ENCODE data around the gene FRMD5.
"Not testable (repeated sequence)": the region's sequence is repeated elsewhere in the genome, so short reads cannot be mapped to it uniquely, and the experiment has no call there.

FRMD5 gene

DNA sequence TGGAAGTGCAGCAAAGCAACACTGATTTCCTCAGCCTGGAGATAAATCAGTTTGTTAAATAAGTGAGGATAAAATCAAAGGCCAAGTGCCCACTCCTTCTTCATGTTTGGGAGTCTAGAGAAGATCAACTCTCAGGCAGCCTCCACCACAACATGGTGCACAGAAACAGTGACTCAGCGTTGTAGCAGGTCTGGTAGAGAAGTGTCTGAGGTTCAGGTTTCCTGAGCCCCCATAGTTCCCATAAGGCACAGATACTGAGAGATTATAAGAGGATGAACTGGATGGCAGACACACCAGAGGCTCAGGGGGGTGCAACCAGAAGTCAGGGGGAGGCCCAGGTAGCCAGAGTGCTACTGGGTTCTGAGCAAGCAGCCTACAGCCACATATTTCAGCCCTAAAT is 166.7 kb downstream of the FRMD5 start:
- no peak for DNase-seq

DNA sequence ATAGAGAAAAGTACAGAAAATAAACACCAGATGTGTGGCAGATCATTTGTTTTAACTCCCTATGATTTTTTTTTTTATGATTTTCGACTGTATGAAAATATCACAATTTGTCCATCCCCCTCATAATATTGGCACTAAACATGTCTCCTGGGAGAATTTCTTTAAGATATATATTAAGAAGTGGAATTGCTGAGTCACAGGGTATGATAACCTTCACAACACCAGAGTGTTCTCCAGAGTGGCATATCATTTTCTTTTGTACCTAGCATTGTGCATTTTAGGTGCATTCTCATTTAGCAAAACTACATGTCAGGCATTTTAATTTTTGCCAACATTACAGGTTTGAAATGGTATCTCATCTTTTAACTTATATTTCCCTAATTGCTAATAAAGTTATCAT is 170.9 kb downstream of the FRMD5 start:
- no peak for DNase-seq

DNA sequence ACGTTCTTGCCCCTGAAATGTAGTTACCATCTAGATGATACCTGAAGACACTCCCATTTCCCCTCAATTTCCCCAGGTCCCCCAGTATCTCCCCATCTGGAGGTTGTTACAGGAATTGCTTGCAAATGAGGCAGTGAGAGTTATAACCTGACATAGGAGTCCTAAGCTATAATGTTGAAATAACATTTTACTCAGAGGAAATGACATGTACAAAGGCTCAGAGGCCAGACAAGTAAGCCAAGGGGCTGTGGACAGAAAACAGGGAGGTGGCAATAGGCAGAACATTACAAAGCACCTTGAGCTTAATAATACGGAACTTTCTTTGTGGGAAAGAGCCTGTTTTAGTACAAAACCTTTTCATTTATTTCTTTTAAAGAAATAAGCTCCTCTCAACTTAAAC is 171.9 kb downstream of the FRMD5 start:
- DNase-seq = no peak

DNA sequence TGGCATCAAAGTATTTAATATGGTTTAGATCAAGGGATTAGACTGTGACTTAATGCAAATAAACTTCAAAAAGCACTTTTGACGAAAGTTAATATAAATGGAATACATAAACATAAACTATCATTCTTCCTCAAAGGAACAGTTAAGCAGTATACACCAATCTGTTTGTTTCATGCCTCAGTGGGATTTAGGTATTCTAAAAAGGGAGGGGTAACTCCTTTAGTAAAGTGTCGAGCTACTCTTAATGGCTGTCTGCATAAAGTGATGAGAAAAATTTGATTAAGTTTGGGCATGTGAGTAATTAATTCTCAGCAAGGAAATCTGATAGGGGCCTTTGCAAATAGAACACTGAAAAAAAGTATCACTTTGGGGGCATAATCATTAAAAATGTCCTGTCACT is 176.9 kb downstream of the FRMD5 start:
- DNase-seq = no peak

DNA sequence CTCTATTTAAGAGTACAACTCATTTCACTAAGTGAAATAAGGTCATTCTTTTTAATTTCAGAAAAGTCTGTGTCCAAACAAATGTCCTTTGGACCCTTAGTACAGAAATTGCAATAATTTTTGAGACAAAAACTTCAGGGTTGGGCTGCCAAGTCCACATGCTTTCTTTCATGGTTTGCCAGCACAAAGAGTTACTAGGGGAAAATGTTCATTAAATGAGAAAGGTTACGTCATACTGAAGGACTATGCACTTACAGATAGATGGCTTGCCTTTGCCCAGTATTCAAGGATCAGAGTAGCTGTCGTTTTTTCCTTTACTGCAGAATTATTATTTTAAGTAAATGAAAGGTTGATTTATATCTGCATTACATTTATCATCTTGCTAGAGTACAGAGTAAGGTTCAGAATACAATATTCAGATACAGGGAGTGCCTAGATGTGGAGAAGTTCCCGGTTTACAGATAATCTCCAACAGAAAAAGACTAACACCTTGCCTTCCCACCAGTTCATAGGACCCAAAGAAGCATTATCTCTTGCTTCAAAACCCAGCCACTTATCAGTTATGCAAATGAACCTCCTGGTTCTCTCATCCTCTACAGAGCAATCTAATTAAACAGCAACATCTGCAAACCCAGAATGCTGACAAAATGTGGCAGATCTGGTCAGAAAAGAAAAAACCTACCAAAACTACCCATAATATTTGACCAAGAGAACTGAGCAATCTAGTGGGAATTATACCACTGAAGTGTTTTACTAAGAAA is 179.3 kb downstream of the FRMD5 start:
- no peak for DNase-seq

DNA sequence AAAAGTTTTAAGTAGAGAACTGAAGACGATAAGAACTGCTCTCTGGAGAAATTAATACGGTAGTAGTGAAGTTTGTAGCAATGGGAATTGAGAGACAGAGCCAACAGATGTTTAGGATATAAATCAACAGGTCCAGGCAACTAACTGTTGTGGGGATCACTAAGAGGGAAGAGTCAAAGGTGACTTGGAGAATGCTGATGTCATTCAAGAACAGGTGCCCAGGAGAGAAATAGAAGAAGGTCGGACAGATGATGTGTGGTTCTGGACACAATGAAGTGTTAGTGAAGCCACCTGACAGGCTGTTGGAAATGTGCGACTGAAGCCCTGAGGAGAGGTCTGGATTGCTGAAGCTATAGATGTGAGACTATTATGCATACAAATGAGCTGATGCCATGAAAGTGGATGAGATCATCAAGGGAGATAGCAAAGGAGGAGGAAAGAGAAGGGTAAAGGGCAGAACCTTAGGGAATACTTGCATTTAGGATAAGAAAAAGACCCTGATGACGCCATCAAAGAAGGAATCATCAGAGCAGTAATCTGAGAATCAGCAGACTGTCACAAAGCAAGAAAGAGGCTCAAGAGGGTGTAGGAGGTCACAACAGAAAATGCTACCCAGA is 183.7 kb downstream of the FRMD5 start:
- DNase-seq = no peak

DNA sequence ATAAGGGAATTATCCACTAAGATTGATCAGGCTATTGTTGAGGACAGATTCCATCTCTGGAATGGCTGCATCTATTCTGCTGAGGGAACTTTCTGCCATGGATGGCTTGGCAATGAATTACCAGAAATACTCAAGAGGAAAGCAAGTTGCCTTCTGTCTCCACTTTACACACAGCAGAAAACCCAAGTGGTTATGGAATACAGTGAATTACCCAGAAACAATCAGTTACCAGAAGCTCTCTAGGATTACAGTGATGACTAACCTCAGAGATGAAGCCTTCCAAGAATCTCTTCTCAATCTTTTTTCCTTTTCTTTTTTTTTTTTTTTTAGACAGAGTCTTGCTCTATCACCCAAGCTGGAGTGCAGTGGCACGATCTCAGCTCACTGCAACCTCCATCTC is 185.0 kb downstream of the FRMD5 start:
- no peak for DNase-seq

DNA sequence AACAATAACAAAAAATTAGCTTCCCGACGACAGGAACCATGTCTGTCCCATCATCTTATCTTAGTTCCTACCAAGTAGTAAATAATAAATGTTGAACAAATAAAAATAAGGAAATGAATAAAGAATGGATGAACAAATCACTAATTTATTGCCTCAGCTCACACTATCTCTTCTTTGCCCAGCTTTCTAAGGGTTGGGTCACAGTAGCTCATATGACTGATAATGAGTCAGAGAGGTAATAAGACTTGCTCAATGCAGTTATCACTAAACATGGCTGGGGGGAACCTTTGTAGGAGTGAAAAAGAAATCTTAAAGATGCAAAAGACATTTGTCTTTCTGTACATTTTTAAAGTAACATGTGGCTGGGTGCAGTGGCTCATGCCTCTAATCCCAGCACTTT is 186.0 kb downstream of the FRMD5 start:
- DNase-seq = no peak

DNA sequence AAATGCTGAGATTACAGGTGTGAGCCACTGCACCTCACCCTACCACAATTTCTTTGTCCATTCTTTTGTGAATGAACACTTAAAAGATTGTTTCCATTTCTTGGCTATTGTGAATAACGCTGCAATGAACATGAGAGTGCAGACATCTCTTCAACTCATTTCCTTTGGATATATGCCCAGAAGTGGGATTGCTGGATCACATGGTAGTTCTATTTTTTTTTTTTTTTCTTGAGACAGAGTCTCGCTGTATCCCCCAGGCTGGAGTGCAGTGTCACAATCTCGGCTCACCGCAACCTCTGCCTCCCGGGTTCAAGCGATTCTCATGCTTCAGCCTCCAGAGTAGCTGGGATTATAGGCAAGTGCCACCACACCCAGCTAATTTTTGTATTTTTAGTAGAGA is 194.8 kb downstream of the FRMD5 start:
- DNase-seq = not testable (repeated sequence)

DNA sequence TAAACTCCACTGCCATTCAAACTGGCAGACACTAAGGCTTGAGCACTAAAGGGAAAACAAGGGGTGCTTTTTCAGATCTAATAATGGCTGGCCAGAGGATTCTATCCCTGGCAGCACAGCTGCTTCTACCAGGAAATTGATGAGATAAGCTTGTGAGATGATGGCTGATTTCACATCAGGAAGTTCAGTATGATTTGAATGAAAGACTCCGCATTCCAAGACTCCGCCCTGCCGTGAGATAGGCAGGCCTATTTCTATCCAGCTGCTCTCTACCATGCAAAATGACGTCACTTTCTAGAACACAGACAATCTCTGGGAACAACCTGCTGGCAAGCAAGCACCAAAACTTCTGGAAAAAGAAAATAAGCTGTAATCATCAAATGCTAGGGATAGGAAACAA is 196.5 kb downstream of the FRMD5 start:
- no peak for DNase-seq

DNA sequence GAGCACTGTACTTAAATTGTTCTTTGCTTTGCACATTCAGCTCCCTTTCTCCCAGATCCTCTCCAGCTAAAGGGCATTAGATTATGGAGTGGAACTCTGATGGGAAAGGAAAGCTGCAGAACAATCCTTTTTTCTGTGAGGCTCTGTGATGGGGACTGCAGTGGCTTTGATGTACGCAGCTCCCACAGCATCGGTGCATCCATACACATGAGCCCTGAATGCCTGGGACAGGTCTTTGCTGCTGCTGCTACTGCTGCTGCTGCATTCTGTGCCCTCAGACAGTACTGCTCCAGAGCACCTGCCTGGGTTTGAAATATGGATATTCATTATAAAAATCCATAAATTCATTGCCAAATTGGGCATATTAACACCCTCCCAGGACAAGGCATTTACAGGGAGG is 203.9 kb downstream of the FRMD5 start:
- DNase-seq = no peak

DNA sequence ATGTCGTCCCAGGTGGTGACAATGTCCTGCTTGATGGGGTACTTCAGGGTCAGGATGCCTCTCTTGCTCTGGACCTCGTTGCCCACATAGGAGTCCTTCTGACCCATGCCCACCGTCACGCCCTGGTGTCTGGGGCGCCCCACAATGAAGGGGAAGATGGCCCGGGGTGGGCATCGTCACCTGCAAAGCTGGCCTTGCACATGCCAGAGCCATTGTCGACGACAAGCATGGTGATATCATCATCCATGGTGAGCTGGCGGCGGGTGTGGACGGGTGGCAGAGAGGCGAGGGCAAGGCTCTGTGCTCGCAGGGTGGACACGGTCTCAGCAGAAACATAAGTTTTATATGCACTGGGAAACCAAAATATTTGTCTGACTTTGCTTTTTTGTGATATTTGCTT is 205.1 kb downstream of the FRMD5 start:
- DNase-seq = no peak

DNA sequence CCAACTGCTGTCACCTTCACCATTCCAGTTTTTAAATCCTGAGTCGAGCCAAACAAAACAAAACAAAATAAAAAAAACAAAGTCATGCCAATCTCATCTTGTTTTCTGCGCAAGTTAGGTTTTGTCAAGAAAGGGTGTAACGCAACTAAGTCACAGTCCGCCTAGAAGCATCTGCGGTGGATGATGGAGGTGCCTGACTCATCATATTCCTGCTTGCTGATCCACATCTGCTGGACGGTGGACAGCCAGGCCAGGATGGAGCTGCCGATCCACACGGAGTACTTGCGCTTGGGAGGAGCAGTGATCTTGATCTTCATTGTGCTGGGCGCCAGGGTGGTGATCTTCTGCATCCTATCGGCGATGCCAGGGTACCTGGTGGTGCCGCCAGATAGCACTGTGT is 206.2 kb downstream of the FRMD5 start:
- no peak for DNase-seq

DNA sequence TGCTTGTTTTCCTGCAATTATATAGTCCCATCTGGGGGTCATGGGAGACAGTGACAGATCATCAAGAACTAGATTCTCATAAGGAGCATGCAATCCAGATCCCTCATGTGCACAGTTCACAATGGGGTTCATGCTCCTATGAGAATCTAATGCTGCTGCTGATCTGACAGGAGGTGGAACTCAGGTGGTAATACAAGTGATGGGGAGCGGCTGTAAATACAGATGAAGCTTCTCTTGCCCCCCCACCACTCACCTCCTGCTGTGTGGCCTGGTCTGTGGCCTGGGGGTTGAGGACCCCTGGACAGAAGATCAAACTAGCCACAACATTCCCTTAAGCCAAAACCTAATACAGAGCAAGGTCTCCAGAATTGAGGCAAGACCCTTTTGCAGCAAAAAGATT is 207.1 kb downstream of the FRMD5 start:
- no peak for DNase-seq

DNA sequence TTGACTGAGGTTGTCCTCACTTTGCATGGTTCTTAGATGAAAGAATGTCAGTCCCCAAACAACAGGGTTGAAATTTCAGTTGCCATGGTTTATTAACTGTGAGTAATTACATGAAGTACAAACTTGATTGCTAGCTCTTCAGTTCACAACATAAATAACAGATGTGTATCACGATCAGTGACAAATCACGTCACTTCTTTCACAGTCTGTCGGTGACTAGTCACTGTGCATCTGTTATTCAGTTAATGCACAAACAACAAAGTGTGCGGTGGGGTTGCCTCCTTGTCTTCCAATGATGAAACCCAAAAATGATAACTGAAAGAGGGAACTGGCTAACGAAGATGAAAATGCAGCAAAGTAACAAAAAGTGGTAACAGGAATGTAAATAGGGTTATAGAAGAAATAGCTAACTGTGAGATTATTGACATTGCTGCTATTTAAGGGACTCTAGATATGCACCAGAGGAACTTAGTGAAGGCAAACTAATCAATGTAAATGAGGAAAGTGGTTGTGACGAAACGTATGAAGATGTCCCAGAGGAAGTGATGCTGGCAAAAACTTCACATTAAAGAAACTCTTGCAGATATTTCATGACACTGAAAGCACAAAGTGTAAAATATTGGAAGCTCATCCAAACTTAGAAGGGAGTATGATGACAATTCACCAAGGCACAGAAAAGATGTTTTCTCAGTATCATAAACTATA is 208.9 kb downstream of the FRMD5 start:
- DNase-seq = no peak

DNA sequence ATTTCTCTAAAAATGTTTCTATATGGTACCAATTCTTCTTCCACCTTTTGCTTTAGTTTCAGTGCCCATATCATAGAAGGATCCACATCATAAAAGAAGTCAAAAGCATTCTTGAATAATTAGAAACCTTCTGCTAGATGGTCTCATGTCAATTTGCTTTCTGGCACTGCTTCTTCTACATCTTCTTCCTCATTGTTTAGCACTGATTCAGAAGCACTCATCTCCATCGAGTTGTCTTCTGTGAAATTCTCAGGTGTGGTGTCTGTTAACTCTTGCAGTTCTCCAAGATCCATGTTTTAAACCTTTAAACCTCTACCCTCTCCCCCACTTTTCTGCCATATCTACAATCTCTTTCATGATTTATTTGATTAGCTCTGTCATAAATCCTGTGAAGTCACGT is 213.5 kb downstream of the FRMD5 start:
- DNase-seq = no peak

DNA sequence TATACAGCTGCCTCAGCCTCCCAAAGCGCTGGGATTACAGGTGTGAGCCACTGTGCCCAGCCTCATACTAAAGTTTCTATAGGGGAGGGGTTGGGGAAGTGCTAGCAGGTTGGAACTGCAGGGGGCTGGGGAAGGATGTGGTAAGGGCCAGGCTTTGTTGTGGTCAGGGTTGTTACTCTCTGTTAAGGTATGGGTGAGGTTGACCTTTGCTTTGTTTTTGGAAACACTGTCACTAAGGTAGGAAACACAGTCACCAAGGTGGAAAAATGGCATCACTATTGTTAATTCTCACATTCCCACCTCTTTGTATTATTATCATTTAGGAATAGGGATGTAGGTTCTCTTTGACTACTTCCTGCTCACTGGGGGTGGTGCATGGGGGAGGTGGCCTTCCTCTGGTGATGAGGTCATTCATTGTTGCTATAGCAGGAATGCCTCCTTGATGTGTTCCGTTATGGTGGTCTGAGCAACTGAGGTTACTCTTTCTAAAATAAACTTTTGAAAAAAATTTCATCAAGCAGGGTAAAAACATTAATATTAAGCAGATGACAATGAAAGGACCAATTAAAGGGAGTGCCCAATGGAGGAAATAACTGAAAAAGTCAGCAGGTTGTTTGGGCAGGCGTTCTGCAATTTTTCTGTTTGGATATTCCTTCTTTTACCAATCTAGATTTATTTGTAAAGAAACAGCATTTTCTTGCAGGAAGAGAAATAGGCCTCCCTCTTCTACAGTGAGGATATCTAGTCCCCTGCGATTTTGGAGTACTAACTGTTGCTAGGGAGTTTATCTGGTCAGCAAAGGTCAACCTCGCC is 217.8 kb downstream of the FRMD5 start:
- DNase-seq = no peak

DNA sequence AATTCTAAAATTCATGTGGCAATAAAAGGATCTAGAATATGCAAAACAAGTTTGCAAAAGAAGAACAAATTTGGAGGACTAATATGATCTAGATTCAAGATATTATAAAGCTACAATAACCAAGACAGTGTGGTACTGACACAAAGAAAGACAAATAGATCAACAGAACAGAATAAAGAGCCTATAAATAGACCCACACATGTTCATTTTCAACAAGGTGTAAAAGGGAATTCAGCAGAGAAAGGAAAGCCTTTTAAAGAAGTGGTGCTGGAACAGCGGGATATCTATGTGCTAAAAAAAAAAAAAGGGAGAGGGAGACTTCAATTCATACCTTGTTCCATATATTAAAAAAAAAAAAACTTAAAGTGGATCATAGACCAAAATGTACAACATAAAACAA is 219.3 kb downstream of the FRMD5 start:
- DNase-seq = no peak

DNA sequence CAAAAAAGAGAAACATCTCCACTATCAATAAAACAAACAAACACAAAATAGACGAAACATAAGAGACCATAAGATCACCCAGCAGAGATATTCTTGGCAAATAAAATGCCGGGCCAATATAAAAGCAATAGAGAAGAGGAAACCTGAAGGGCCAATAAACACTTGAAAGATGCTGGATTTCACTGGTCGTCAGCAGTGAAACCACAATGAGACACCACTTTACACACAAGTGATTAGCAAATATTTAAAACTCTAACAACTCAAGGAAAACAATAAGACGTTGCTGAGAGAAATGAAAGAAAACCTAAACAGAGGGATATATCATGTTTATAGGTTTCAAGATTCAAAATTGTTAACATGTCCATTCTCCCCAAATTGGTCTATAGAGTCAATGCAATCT is 219.7 kb downstream of the FRMD5 start:
- DNase-seq = no peak

DNA sequence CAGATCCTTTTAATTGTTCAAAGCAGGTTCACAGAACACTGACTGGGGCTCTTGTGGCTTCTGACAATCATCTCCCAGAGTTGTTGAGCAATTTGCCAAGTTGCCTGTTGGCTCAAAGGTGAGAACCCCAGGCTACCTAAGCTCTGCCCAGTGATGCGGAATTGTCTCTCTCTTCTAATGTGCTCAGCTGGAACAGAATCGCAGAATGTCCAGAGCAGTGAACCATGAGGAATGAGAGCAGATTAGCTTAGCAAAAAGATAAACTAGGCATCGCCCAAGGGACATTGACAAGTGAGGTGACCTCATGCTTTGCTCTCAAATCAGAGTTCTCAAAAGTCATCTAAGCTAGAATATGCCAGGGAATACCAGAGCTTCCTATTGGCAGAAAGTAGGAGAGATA is 220.2 kb downstream of the FRMD5 start:
- no peak for DNase-seq

DNA sequence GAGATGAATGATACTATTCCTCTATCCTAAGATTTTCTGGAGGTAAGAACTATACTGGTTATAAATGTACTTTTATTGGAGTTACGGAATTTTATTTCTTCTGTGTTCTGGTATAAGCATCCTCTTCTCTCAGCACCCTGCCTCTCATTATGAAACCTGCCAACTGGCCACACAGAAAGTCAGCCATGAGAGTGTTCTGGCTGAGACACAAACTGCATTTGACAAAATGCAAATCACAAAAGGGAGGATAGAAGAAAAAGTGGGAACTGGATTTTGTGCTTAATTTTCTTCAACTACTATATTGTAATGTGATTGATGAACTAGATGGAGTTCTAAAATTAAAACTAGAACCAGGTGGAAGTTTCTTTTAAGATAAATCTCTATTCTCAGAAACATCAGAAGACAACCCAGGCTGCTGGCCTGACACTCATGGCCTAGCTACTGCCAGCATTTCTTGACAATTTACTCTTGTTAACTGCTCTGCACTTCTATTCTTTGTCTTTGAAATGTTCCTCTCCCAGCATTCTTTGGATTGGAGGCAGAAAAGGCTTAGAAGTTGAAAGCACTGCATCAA is 225.2 kb downstream of the FRMD5 start:
- DNase-seq = no peak

DNA sequence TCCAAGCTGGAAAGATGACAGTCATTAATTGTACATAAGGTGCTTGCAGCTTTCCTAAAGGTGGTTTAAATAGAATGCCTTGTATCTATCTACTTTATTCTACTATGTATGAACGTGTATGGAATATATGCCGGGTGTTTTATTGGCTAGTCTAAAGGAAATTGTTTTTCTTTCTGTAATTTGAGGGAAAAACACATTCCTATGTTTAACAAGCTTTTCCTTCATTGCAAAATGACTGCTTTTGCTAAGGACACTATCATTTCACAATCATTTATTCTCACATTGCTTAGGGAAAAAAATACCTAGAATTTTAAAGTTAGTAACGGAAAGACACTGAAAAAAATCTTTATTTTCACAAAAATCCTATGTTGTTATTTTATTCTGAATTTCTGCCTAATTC is 226.5 kb downstream of the FRMD5 start:
- no peak for DNase-seq

DNA sequence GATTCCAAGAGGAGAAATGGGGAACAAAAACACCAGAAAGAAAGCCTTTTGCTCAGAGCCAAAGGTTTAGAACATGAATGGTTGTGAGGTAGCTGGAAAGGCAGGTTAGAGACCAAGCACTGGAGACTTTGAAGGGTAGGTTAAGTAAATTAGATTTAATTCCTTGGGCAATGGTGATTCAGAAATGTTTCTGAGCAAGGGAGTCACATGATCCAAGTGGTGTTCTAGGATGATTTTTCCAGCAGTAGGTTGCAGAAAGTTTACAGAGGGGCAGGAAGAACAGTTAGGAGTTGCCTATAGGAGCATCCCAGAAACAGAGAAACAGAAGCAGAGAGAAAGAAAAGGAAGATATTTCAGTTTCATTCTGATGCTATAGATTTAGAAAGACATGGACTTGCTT is 228.4 kb downstream of the FRMD5 start:
- no peak for DNase-seq

Measured in MV-4-11 (cell line).